Measurements from ENCODE around the gene KRTAP4-16.
"Not testable (repeated sequence)": the region's sequence is repeated elsewhere in the genome, so short reads cannot be mapped to it uniquely, and the experiment has no call there.

The KRTAP4-16 gene

GRCh38 chr17:41065016-41065689 is 36.9 kb downstream of the KRTAP4-16 start:
- H3K4me3 ChIP-seq (ENCODE audit: low read depth in 1 of 2, low read length in 2 of 2); H3K27ac ChIP-seq (ENCODE audit: low read length); H3K36me3 ChIP-seq (ENCODE audit: control insufficient read depth in 1 of 2, insufficient read depth in 2 of 2, low read length in 2 of 2); H3K4me1 ChIP-seq (ENCODE audit: control insufficient read depth in 1 of 2, insufficient read depth in 2 of 2, low read length in 2 of 2); H3K9me3 ChIP-seq (ENCODE audit: control insufficient read depth in 1 of 2, low read length in 2 of 2); H3K27me3 ChIP-seq (ENCODE audit: low read depth, low read length): not testable (repeated sequence)

DNA sequence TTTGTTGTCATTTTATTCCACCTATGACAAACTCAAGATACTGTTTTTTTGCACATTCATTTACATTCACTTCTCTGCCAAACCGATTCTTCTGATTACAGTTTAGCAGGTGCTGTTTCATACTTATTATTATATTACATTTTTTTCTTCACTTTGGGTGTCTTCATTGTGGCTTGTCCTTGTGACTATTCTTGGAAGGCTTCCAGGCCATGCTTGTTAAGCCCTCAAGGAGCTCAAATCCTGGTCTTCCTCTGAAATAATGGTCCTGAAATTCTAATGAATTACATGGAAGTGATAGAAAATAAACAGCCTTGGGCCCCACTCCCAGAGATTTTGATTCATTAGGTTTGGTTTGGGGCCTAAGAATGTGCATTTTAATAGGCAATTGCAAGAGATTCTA is 37.7 kb downstream of the KRTAP4-16 start:
- H3K4me3 ChIP-seq (ENCODE audit: low read depth in 1 of 2, low read length in 2 of 2), result no peak overlapping the region
- no peaks in the 10 kb centered on the region for H3K4me1 ChIP-seq (ENCODE audit: control insufficient read depth in 1 of 2, insufficient read depth in 2 of 2, low read length in 2 of 2)
- H3K27me3 ChIP-seq (ENCODE audit: low read depth, low read length), result no peaks in the 10 kb centered on the region

DNA sequence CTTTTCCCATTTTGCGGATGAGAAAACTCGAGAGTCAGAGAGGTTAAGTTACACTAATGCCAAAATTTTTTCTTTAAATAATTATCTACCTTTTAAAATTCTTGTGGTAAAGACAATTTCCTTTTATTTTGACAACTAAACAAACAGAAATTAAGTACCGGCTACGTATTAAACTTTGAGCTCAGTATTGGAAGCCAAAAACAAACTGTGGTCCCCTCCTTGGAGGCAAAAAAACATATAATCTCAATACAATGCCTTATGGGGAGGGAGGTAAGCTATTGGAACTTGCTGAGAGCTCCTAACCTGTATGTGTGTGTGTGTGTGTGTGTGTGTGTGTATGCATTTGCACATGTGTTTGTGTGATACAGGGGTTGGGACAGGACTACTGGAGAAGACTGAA is 38.6 kb downstream of the KRTAP4-16 start:
- Histone ChIP-seq H3K27me3 (ENCODE audit: low read depth, low read length) (no peaks in the 10 kb centered on the region), H3K36me3 (ENCODE audit: control insufficient read depth in 1 of 2, insufficient read depth in 2 of 2, low read length in 2 of 2) (peaks cover 0 to 4% of the 10 kb centered on the region in 2 donors), H3K4me1 (ENCODE audit: control insufficient read depth in 1 of 2, insufficient read depth in 2 of 2, low read length in 2 of 2) (no peaks in the 10 kb centered on the region), H3K9me3 (ENCODE audit: control insufficient read depth in 1 of 2, low read length in 2 of 2) (no peaks in the 10 kb centered on the region), H3K27ac (ENCODE audit: low read length) (no peak overlapping the region), H3K4me3 (ENCODE audit: low read depth in 1 of 2, low read length in 2 of 2) (no peak overlapping the region)

More for the DNA sequence above, 37.7 kb downstream of the KRTAP4-16 start:
- H3K27ac ChIP-seq (ENCODE audit: low read length), result no peak overlapping the region
- H3K36me3 ChIP-seq (ENCODE audit: control insufficient read depth in 1 of 2, insufficient read depth in 2 of 2, low read length in 2 of 2), result peaks cover 0 to 4% of the 10 kb centered on the region in 2 donors
- no peaks in the 10 kb centered on the region for H3K9me3 ChIP-seq (ENCODE audit: control insufficient read depth in 1 of 2, low read length in 2 of 2)

GRCh38 chr17:41061964-41062363 is 40.0 kb downstream of the KRTAP4-16 start:
- Histone ChIP-seq H3K9me3 (ENCODE audit: control insufficient read depth in 1 of 2, low read length in 2 of 2) (peaks cover 0 to 5% of the 10 kb centered on the region in 2 donors), H3K4me1 (ENCODE audit: control insufficient read depth in 1 of 2, insufficient read depth in 2 of 2, low read length in 2 of 2) (no peaks in the 10 kb centered on the region), H3K27me3 (ENCODE audit: low read depth, low read length) (no peaks in the 10 kb centered on the region), H3K36me3 (ENCODE audit: control insufficient read depth in 1 of 2, insufficient read depth in 2 of 2, low read length in 2 of 2) (peaks cover 0 to 4% of the 10 kb centered on the region in 2 donors), H3K4me3 (ENCODE audit: low read depth in 1 of 2, low read length in 2 of 2) (no peak overlapping the region), H3K27ac (ENCODE audit: low read length) (no peak overlapping the region)

GRCh38 chr17:41060052-41060604 is 41.9 kb downstream of the KRTAP4-16 start, which contains the start of gene KRTAP2-3:
Gene KRTAP2-3, minus strand, starts transcription at chr17:41060114. Its CDS starts 64 bp downstream, at chr17:41060050.
- H3K4me1 ChIP-seq (ENCODE audit: control insufficient read depth in 1 of 2, insufficient read depth in 2 of 2, low read length in 2 of 2), result no peaks in the 10 kb centered on the region
- H3K27ac ChIP-seq (ENCODE audit: low read length), result no peak within 1 kb of the TSS
- H3K36me3 ChIP-seq (ENCODE audit: control insufficient read depth in 1 of 2, insufficient read depth in 2 of 2, low read length in 2 of 2), result peaks cover 0 to 4% of the 10 kb centered on the region in 2 donors
- H3K27me3 ChIP-seq (ENCODE audit: low read depth, low read length), result no peaks in the 10 kb centered on the region
- H3K9me3 ChIP-seq (ENCODE audit: control insufficient read depth in 1 of 2, low read length in 2 of 2), result peaks cover 0 to 5% of the 10 kb centered on the region in 2 donors
- H3K4me3 ChIP-seq (ENCODE audit: low read depth in 1 of 2, low read length in 2 of 2), result no peak within 1 kb of the TSS

GRCh38 chr17:41059276-41060051 is 42.5 kb downstream of the KRTAP4-16 start:
- H3K36me3 ChIP-seq (ENCODE audit: control insufficient read depth in 1 of 2, insufficient read depth in 2 of 2, low read length in 2 of 2); H3K4me3 ChIP-seq (ENCODE audit: low read depth in 1 of 2, low read length in 2 of 2); H3K27me3 ChIP-seq (ENCODE audit: low read depth, low read length); H3K4me1 ChIP-seq (ENCODE audit: control insufficient read depth in 1 of 2, insufficient read depth in 2 of 2, low read length in 2 of 2); H3K9me3 ChIP-seq (ENCODE audit: control insufficient read depth in 1 of 2, low read length in 2 of 2); H3K27ac ChIP-seq (ENCODE audit: low read length): not testable (repeated sequence)

DNA sequence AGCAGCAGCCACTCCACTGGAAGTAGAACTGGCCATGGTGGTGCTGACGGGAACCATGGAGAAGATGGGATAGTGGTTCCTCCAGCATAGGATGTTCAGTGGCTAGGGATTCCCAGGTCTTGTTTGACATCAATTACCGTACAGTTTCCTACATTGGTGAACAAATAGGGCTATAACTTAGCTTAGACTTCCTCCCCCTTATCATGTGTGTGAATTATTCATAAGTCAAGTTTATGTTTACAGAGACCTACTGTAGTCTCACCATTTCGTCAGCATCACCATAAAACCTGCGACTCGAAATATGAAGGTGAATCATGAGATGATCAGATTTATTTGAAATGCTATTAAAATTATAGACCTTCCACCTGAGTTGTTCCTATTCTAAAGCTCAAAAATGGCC is 43.3 kb downstream of the KRTAP4-16 start:
- Histone ChIP-seq H3K9me3 (ENCODE audit: control insufficient read depth in 1 of 2, low read length in 2 of 2) (peaks cover 0 to 5% of the 10 kb centered on the region in 2 donors), H3K4me3 (ENCODE audit: low read depth in 1 of 2, low read length in 2 of 2) (no peak overlapping the region), H3K27me3 (ENCODE audit: low read depth, low read length) (no peaks in the 10 kb centered on the region)

GRCh38 chr17:41057547-41057946 is 44.5 kb downstream of the KRTAP4-16 start:
- H3K36me3 ChIP-seq (ENCODE audit: control insufficient read depth in 1 of 2, insufficient read depth in 2 of 2, low read length in 2 of 2), result peaks cover 0 to 4% of the 10 kb centered on the region in 2 donors
- H3K4me1 ChIP-seq (ENCODE audit: control insufficient read depth in 1 of 2, insufficient read depth in 2 of 2, low read length in 2 of 2), result no peaks in the 10 kb centered on the region
- no peak overlapping the region for H3K27ac ChIP-seq (ENCODE audit: low read length)
- H3K4me3 ChIP-seq (ENCODE audit: low read depth in 1 of 2, low read length in 2 of 2), result no peak overlapping the region
- H3K27me3 ChIP-seq (ENCODE audit: low read depth, low read length), result no peaks in the 10 kb centered on the region
- peaks cover 0 to 5% of the 10 kb centered on the region in 2 donors for H3K9me3 ChIP-seq (ENCODE audit: control insufficient read depth in 1 of 2, low read length in 2 of 2)

More for the DNA sequence above, 43.3 kb downstream of the KRTAP4-16 start:
- Histone ChIP-seq H3K4me1 (ENCODE audit: control insufficient read depth in 1 of 2, insufficient read depth in 2 of 2, low read length in 2 of 2) (no peaks in the 10 kb centered on the region), H3K36me3 (ENCODE audit: control insufficient read depth in 1 of 2, insufficient read depth in 2 of 2, low read length in 2 of 2) (peaks cover 0 to 4% of the 10 kb centered on the region in 2 donors), H3K27ac (ENCODE audit: low read length) (no peak overlapping the region)

- H3K4me1 ChIP-seq (ENCODE audit: control insufficient read depth in 1 of 2, insufficient read depth in 2 of 2, low read length in 2 of 2); H3K27me3 ChIP-seq (ENCODE audit: low read depth, low read length); H3K36me3 ChIP-seq (ENCODE audit: control insufficient read depth in 1 of 2, insufficient read depth in 2 of 2, low read length in 2 of 2); H3K27ac ChIP-seq (ENCODE audit: low read length); H3K4me3 ChIP-seq (ENCODE audit: low read depth in 1 of 2, low read length in 2 of 2); H3K9me3 ChIP-seq (ENCODE audit: control insufficient read depth in 1 of 2, low read length in 2 of 2): not testable (repeated sequence)
Observed at GRCh38 chr17:41055130-41055529, 46.9 kb downstream of the KRTAP4-16 start, which contains the start of gene KRTAP2-2. Gene KRTAP2-2, minus strand, starts transcription at chr17:41055230. Its CDS starts 19 bp downstream, at chr17:41055211.

- H3K4me3 ChIP-seq (ENCODE audit: low read depth in 1 of 2, low read length in 2 of 2); H3K27ac ChIP-seq (ENCODE audit: low read length); H3K36me3 ChIP-seq (ENCODE audit: control insufficient read depth in 1 of 2, insufficient read depth in 2 of 2, low read length in 2 of 2); H3K9me3 ChIP-seq (ENCODE audit: control insufficient read depth in 1 of 2, low read length in 2 of 2); H3K4me1 ChIP-seq (ENCODE audit: control insufficient read depth in 1 of 2, insufficient read depth in 2 of 2, low read length in 2 of 2); H3K27me3 ChIP-seq (ENCODE audit: low read depth, low read length): not testable (repeated sequence)
Observed at GRCh38 chr17:41054556-41054955, 47.5 kb downstream of the KRTAP4-16 start.

- no peaks in the 10 kb centered on the region for H3K4me1 ChIP-seq (ENCODE audit: control insufficient read depth in 1 of 2, insufficient read depth in 2 of 2, low read length in 2 of 2)
- no peak overlapping the region for H3K4me3 ChIP-seq (ENCODE audit: low read depth in 1 of 2, low read length in 2 of 2)
- H3K36me3 ChIP-seq (ENCODE audit: control insufficient read depth in 1 of 2, insufficient read depth in 2 of 2, low read length in 2 of 2), result no peaks in the 10 kb centered on the region
- H3K27me3 ChIP-seq (ENCODE audit: low read depth, low read length), result no peaks in the 10 kb centered on the region
- H3K27ac ChIP-seq (ENCODE audit: low read length), result no peak overlapping the region
- H3K9me3 ChIP-seq (ENCODE audit: control insufficient read depth in 1 of 2, low read length in 2 of 2), result peaks cover 0 to 5% of the 10 kb centered on the region in 2 donors
Observed at GRCh38 chr17:41054025-41054424, 48.0 kb downstream of the KRTAP4-16 start.
